Bone marrow (tissue), 2 donors: ENCODE measurements around the gene INCA1.

Experiments used
- DNase-seq, 2 donors: peaks; one replicate each; lab custom pipeline; 2025; lab: John Stamatoyannopoulos, UW

INCA1 gene

DNA sequence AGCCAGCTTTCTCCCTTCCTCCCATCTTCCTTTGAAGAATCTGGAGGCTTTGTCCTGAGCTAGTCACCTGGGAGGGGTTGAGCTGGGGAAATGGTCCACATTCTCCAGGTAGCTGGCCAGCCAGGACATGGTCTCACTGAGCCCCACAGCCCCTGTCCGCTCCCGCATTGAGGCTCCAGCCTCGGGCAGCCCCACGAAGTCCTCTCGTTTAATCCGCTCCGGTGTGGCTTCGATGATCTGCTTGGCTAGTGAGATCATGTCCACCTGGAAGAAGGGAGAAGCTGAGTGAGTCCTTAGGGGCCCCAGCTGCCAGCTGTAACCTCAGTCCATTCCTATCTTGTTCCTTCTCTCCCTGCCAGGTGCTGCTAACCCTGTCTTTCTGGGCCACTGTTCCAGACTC, 27.0 kb downstream of the INCA1 start:
- DNase-seq, result no peak

GRCh38 chr17:4969551-4970173, 27.7 kb downstream of the INCA1 start:
- DNase-seq, result no peak

- DNase-seq, result peak in 1 of 2 donors; percentile 6
Observed at GRCh38 chr17:4969047-4969550, 28.2 kb downstream of the INCA1 start.

GRCh38 chr17:4968486-4969046, 28.8 kb downstream of the INCA1 start:
- DNase-seq, result no peak

DNA sequence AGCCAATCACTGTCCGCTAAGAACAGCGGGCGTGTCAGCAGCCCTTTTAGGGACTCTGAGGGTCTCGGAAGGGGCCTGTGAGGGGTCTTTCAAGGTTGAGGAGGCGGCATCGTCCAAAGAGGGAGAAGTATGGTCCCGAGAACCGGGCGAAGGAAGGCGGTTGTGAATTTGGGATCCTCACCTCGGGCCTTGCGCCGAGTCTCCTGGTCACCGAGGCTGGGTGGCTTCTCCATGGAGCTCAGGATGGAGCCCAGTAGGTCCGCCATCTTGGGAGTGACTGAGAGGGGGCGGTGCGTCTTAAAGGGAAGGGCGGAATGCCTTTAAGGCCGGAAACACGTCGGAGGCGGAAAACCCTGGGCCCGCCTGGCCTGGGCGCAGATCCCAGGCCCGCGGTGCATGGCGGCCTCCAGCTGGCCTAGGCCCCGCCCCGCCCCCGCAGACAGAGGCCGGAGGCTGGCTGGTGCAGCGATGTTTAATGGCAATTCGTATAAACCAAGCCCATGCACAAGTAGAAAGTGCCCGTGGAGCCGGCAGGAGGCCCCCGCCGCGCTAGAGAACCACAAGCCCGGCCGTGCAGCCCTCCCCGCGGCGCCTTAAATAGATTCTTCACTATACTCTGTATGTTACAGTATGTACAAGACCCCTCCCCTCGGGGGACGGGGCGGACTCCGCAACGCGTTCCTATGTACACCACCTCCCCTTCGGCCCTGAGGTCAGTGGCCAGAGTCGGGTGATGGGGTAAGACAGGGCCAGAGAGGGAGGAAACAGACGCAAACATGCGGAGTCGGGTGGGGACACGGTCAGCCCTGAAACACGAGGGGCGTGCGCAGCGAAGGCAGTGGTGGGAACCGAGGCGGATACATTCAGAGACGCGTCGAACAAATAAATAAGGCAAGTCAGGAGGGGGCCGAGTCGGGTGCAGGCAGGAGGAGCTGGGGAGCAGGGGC, 29.5 kb downstream of the INCA1 start, which contains the start of gene SPAG7:
Gene SPAG7 (minus strand): TSS at position 279 of the 947 bp plus-strand sequence. CDS start 13 bp downstream, at position 266.
- peak; percentile 89 to 96 for DNase-seq

- peak in 1 of 2 donors; percentile 100 for DNase-seq
Observed at GRCh38 chr17:4966844-4967538, 30.3 kb downstream of the INCA1 start.

- no peak for DNase-seq
Observed at GRCh38 chr17:4965311-4965986, 31.9 kb downstream of the INCA1 start.

GRCh38 chr17:4960279-4960922, 36.9 kb downstream of the INCA1 start:
- DNase-seq, result no peak

- no peak for DNase-seq
Observed at GRCh38 chr17:4959261-4959965, 37.9 kb downstream of the INCA1 start.

DNA sequence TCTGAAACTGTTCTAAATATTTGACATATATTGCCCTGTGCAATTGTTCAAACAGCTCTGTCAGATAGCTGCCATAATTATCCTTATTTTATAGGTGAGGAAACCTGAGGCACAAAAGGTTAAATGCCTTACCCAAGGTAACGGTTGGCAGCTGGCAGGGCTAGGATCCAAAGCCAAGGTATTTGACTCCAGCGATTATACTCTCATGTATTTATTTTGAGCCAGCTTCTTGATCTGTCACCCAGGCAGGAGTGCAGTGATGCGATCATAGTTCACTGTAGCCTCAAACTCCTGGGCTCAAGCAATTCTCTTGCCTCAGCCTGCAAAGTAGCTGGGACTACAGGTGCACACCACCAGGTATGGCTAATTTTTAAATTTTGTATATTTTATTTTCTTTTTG, 39.2 kb downstream of the INCA1 start:
- DNase-seq, result no peak

GRCh38 chr17:4956493-4957061, 40.7 kb downstream of the INCA1 start:
- no peak for DNase-seq

DNA sequence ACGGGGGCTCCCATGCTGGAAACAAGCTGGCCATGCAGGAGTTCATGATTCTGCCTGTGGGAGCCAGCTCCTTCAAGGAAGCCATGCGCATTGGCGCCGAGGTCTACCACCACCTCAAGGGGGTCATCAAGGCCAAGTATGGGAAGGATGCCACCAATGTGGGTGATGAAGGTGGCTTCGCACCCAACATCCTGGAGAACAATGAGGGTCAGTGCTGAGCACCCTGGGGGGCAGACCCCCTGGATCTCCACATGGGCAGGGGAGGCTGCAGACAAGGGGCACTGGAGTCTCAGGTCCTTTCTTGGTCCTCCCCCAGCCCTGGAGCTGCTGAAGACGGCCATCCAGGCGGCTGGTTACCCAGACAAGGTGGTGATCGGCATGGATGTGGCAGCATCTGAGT, 42.2 kb downstream of the INCA1 start:
- DNase-seq, result no peak

DNA sequence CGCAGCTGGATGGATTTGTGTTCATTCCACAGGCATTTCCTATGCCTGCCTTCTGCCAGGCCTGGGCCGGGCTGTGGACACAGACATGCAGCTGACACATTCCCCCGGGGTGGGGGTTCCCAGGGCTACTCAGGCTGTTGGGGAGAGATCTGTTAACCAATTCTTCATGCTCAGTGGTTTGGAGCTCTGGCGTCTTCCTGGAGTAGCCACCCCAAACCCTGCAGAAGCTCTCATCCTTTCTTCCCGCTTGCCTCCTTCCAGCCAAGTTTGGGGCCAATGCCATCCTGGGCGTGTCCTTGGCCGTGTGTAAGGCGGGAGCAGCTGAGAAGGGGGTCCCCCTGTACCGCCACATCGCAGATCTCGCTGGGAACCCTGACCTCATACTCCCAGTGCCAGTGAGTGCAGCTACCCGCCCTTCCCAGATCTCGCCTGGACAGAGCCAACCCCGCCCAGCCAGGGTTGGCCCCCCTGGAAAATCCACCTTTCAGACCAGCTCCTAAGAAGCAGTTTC, 43.8 kb downstream of the INCA1 start:
- no peak for DNase-seq

GRCh38 chr17:4951486-4951885, 45.8 kb downstream of the INCA1 start:
- no peak for DNase-seq

DNA sequence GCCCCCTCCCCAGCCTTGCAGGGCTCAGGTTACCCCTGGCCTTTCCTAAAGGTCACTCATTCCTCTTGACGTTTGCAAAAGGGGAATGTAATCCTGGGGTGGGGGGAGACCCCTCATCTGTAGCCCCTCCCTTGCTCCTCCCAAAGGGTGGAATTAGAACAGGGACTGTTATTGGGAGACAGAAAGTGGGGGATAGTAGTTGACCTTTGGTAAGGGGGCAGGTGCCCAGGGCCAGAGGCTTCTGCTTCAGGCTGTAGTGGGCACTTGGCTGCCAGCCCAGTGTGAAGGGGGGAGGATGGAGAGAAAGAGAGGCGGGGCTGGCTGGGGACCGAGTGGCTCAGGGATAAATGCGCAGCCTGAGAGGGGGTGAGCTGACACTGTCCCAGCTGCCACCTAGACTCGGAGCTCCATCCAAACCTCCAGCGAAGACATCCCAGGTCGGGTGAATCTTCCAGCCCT, 46.5 kb downstream of the INCA1 start, which contains the start of gene ENO3:
Gene ENO3 (plus strand): TSS at position 374 of the 459 bp plus-strand sequence. CDS start 711 bp downstream, outside the sequence.
- DNase-seq, result no peak

- DNase-seq, result no peak
Observed at GRCh38 chr17:4950075-4950745, 47.1 kb downstream of the INCA1 start.

GRCh38 chr17:4949321-4950074, 47.8 kb downstream of the INCA1 start:
- peak; percentile 29 to 88 for DNase-seq

GRCh38 chr17:4948931-4949320, 48.4 kb downstream of the INCA1 start:
- DNase-seq, result peak in 1 of 2 donors; percentile 56
